HG02610 (cell line): ENCODE measurements around the gene GTF2IRD1.
"Not testable (repeated sequence)": the region's sequence is repeated elsewhere in the genome, so short reads cannot be mapped to it uniquely, and the experiment has no call there.

ENCODE experiments used
- ATAC-seq: cut with Tn5 transposase; IDR thresholded peaks from one replicate; pipeline ENCODE4 v1.9.1; 2021; ENCODE audit warnings: mild to moderate bottlenecking, moderate library complexity; ENCODE audit not compliant: unreplicated experiment

The GTF2IRD1 gene

DNA sequence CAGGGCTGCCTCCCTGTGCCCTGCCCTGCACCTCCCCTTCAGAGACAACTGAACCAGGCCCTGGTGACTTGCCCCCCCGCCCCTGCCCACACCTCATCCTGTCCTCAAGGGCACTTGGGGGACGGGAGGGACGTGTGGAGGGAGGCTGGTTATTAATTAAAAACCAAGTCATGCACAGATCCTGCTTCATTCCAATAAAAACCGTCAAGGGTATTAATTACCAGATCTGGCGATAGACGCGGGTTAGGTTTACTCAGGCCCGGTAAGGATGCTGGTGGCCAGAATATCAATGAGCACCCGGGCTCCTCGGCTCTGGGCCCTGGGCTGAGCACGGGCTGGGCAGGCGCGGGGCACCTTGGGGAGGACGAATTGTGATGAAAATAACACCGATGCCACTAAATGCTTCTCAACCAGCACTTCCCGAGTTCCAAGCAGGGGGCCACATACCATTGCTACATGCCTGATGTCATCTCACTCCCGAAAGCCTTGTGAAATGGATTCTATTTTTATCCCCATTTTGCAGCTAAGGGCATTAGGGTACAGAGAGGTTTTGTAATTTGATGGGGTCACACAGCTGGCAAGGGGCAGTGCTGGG is 24.5 kb upstream of the GTF2IRD1 start:
- no peak for ATAC-seq

DNA sequence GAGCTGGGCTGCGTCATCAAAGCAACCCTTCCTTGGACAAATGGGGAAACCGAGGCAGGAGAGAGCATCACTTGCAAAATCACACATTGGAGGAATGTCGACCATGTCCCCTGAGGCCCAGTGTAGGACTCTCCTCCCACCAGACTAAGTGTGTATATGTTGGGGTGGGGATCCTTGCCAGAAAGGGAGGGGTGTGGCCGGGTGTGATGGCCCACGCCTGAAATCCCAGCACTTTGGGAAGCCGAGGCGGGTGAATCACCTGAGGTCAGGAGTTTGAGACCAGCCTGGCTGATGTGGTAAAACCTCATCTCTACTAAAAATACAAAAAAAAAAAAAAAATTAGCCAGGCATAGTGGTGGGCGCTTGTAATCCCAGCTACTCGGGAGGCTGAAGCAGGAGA is 23.3 kb upstream of the GTF2IRD1 start:
- ATAC-seq, result not testable (repeated sequence)

DNA sequence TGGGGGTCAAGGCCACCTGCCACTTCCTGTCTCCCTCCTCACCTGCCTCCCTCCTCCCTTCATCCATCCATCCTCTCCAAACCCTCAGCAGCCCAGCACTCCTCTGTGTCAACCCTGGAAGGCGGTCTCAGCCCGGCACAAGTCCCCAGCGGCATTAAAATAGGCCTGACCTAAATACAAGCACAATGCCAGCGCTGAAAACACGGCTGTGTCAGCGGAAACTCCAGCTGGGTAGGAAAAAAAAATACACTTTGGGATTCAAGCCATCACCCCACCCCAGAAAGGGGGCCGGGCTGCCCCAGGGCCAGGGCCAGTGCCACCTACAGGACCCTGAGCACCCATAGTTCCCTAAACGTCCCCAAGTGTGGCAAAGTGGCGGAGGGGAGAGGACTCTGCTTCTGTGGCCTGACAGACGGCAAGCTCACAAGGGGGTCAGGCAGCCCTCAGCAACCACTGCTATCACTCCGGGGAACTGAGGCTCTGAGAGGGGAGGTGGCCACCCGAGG is 22.7 kb upstream of the GTF2IRD1 start:
- no peak for ATAC-seq

DNA sequence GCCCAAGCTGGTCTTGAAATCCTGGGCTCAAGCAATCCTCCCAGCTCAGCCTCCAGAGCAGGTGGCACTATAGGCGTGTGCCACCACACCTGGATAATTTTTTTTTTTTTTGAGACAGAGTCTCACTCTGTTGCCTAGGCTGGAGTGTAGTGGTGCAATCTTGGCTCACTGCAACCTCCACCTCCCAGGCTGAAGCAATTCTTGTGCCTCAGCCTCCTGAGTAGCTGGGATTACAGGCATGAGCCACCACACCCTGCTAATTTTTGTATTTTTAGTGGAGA is 16.5 kb upstream of the GTF2IRD1 start:
- not testable (repeated sequence) for ATAC-seq

DNA sequence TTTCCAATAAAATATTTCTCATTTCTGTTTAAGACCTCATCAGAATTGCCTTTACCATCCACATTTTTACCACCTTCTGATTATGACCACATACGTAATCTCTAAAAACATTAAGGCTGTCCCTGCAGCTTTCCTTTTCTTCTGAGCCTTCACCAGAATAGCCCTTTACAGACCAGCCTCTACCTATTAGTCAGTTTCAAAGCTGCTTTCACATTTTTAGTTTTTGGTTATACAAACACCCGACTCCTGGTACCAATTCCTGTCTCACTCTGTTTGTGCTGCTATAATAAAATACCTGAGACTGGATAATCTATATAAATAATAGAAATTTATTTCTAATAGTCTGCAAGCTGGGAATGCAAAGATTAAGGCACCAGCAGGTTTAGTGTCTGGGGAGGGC is 15.4 kb upstream of the GTF2IRD1 start:
- no peak for ATAC-seq

DNA sequence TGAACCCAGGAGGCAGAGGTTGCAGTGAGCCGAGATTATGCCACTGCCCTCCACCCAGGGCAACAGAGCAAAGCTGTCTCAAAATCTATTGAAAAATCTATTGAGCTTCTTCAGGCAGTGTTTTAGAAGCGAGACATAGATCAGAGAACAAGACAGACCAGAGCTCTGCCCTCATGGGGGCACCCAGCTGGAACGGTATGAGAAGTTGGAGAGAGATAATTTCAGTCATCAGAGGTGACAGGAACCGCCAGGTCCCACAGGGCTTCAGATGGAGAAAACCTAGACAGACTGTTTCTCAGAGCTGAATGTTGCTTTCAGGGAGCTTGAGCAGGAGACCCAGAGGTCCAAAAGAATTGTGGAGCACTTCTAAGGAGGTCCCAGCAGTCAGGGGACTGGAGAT is 14.2 kb upstream of the GTF2IRD1 start:
- no peak for ATAC-seq

DNA sequence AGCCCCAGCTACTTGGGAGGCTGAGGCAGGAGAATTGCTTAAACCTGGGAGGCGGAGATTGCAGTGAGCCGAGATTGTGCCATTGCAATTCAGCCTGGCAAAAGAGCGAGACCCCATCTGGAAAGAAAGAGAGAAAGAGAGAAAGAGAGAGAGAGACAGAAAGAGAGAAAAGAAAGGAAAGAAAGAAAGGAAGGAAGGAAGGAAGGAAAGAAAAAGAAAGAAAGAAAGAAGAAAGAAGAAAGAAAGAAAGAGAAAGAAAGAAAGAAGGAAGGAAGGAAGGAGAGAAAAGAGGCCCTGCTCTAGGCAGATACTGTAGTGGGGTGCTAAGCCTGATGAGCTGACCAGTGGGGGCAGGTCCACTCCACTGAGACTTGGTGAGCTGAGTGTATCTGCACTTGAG is 13.6 kb upstream of the GTF2IRD1 start:
- not testable (repeated sequence) for ATAC-seq

DNA sequence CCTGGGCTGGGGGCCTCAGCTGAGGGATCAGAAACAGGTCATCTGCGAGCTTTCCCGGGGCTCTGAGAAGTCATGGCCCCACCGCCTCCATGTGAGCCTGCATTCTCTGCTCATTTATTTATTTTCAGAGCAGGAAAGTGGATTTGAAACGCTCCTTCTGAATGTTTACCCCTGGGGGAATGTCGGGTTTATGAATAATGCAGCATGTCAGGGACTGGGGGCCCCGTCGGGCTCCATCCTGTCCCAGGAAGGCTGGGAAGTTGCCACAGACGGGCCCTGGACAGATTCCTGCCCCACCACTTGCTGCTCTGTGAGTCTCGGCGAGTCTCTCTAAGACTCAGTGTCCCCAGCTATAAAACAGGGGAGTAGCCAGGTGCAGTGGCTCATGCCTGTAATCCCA is 11.9 kb upstream of the GTF2IRD1 start:
- no peak for ATAC-seq

DNA sequence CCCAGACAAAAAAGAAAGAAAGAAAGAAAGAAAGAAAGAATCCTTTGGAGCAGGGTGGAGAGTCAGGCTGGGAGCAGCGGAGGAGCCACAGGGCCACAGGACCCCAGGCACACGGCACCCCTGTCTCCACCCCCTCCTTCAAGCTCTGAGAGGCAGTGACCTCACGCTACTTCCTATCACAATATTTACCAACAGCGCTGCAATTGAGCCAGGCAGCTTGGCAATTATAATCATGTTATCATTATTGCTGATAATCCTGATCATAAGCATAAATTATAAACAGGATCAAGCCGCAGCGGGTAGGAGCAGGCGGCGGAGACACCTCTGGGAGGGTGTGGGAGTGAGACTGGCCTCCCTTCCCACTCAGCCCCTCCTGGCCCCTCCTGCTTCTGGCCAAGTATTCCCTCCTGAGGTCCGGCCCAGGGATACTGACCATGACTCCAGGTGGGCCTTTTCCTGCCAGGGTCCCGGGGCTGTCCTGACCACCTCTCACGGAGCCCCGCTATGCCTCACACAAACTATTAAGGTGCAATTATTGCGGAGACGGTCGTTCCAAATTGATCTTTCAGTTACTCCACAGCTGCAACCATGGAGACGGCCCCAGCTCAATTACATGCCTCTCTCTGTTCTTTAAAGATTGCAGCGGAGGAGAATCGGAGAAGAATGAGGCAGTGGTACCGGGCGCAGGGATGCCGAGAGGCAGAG is 10.0 kb upstream of the GTF2IRD1 start:
- ATAC-seq, result no peak

DNA sequence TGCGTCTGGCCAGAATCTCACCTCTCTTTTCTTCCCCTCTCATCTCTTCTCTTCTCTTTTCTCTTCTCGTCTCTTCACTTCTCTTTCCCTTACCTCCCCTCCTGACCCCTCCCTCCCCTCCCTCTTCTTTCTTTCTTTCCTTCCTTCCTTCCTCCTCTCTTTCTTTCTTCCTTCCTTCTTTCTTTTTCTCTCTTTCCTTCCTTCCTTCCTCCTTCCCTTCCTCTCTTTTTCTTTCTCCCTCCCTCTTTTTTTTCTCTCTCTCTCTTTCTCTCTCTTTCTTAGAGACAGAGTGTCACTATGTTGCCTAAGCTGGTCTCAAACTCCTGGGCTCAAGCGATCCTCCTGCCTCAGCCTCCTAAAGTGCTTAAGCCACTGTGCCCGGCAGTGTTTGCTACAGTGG is 4.6 kb upstream of the GTF2IRD1 start:
- ATAC-seq, result no peak

DNA sequence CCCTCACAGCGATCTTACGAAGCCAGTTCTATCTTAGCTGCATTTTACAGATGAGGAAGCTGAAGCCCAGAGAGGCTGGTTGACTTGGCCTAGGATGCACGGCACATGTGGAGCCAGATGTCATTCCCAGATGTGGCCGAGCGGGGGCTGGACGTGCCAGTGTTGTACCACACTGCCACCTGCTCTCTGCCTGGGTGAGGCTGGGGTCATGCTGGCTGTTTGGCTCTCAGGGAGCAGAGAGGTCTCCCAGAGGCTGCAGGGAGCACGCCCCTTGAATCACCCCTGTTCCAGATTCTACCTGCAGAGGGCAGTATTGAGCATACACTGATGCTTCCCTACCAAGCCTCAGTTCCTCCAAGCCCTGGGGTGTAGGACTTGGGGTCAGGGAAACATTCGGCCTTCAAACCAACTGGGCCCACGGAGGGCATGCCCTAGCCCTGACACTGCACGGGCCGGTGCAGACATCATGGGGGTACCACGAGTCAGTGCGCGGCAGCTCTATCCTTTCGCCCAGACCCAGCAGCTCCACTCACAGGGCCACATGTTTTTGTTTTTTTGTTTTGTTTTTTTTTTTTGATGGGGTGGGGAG is 3.8 kb upstream of the GTF2IRD1 start:
- no peak for ATAC-seq

DNA sequence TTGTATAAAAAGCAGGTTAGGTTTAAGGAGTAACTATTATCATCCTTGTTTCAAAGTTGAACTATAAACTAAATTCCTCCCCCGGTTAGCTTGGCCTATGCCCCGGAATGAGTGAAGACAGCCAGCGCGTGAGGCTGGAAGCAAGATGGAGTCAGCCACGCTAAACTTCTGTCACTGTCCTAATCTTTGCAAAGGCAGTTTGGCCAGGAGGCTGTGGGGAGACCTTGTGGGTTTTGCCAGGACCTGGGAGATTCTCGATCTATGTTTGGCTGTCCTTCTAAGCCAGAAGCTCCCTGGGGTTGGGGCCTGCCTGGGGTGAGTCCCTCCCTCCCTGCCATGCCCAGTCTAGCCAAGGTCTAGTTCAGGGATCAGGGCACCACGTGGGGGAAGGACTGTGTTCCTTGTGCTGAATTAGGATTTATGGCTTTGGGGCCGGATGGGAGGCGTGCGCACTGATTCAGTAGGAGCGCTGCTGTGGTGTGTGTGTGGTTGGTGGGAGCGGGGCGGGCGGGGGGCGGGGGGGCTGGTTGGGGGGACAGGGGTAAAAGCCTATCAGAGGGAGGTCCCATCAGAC is 871 bp upstream of the GTF2IRD1 start:
- no peak for ATAC-seq

DNA sequence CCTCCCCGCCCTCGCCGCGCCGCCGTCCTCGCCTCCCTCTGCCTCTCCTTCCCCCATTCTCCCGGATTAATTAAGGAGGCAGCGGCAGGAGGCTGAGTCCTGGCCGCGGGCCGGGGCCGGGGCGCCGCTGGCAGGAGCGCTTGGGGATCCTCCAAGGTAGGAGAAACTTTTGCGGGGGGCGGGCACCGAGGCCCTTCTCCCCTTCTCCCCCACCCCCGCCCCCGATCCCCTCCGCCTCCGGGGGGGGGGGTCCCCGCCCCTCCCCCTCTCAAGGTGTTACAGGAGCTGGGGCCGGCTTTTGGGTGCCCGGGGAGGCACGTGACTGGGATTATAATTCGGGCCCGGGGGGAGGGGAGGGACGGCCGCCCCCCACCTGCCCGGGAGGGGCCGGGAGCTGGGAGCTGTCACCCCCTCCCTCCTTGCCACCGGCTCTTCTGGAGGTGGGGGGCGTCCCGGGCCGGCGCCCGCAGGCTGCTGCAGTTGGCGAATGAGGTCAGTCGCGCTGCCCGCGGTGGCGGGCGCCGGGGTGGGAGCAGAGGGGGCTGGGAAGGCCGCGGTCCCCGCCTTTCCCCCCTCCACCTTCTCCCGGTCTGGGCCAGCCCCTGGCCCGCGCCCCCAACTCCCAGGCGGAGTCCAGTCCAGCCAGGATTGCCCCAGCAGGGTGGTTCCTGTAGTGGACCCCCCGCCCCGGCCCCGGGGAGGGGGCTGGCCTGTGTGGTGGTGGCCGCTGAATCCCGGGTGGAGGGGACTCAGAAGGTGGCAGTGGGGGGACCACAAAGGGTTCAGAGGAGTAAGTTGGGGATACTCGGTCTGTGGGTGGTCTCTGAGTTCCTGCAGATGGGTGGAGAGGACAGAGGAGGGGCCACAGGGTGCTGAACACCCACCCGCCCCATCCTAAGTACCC is 567 bp downstream of the GTF2IRD1 start:
- no peak for ATAC-seq

DNA sequence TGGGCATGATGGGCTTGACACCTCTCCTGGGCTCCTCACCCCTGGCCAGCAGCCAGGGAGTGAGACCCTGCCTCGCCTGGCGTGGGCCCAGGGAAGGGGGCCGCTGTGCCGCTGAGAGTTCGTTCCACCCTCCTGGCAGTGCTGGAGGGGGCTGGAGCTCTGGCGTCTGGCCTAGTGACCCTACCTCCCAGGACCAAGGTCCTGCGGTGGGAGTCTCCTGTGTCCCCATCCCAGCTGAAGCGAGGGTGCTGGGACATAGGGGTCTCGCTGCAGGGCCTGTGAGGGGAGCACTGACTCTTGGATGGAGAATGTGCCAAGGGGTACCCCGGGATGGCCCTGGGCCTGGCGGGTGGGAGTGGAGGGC is 1.2 kb downstream of the GTF2IRD1 start:
- ATAC-seq, result no peak

DNA sequence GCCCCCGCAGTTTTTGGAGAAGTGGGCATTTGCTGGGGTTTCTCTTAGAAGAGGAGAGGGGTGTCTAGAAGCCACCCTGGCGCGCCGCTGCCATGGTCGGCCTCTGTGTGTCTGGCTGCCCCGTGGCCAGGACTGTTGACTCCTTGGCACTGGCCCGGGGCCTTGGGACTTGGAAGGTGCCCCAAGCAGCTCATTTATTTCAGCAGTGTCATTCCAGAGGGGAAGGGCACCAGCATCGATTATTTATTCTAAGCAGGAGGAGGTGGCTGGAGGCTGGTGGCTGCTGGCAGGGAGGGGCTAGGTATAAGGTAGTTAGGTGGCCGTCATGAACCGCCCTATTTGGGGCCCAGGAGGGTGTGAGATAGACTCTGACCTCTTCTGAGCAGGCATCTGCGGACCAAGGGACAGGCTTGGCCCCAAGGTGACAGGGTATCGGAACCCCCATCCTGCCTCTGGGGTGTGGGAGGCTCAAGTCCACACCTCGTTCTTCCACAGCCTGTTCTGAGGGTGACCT is 1.6 kb downstream of the GTF2IRD1 start:
- ATAC-seq, result no peak

DNA sequence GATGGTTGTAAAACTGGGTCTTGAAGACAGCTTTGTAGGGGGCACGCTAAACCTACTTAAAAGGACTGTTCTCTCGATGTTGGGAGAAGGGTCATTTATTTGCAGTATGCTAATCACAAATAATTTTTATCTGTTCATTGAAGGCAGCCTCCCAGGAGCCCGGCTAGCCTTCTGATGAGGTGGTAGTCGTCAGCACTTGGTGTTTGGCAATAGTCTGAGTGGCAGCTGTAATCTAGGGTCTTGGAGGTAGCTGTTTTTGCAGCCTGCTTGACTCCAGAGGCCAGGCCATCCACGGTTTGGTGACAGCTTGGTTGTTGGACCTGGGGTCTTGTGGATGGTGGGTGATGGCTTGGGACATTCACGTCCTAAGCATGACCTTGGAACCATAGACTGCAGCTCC is 2.2 kb downstream of the GTF2IRD1 start:
- ATAC-seq, result no peak

DNA sequence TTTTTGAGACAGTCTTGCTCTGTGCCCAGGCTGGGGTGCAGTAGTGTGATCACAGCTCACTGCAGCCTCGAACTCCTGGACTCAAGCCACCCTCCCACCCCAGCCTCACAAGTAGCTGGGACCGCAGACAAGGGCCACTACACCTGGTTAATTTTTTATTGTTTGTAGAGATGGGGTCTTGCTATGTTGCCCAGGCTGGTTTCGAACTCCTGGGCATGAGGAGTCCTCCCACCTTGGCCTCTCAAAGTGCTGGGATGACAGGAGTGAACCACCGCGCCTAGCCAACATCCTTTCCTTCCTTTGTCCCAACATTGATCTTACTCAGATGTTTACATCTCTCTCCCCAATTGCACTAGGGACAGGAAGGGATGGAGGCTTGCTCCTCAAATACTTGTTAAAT is 3.3 kb downstream of the GTF2IRD1 start:
- ATAC-seq, result no peak

DNA sequence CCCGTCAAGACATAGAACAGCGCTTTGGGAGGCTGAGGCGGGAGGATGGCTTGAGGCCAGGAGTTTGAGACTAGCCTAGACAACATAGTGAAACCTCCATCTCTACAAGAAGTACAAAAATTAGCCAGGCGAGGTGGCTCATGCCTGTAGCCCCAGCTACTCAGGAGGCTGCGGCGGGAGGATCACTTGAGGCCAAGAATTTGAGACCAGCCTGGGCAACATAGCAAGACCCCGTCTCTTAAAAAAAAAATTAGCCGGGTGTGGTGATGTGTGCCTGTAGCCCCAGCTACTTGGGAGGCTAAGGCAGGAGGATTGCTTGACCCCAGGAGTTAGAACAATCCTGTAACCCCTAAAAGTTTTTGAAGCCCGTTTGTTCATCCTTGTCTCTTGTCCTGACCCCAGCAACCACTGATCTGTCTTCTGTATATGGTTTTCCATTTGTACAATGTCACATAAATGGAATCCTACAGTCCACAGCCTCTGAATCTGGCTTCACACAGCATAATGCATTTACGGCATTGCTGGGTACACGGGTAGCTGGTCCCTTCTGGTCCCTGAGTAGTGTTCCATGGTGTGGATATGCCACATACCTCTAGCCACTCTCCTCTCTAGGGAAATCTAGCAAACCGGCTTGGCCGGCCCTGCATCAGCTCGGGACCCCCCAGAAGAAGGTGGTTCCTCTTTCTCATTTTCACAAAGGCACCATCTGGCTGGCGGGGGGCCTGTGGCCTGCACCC is 8.4 kb downstream of the GTF2IRD1 start:
- ATAC-seq, result no peak

DNA sequence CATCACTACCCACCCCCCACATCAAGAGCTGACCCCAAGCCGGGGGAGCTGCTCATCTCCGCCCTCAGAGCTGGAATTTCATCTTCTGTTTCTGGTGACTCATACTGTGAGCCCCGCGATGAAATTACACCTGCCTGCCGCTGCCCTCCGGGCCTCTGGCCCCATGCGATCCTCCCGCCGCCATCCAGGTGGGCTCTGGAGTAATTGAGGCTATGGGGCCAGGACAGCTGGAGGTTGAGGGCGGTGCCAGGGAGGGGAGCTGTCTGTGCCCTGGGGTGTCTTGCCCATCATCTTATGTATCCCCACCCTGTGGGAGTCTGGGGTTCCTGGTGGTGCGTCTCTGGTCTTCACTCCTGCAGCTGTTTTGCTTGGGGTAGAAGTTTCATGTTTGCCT is 9.0 kb downstream of the GTF2IRD1 start:
- no peak for ATAC-seq
